NK-92 treated with Interleukin-12 subunit alpha and Interleukin-12 subunit beta, amount 100 ng/mL, for 24 hours (cell line): ENCODE data around the gene CYLD.

Experiments
- DNase-seq: peaks from one replicate; lab custom pipeline; 2025; lab: John Stamatoyannopoulos, UW

Gene CYLD

GRCh38 chr16:50740736-50741135 lies 1.1 kb upstream of the CYLD start:
- no peak for DNase-seq

- DNase-seq, result no peak
Measured at GRCh38 chr16:50741225-50741780, 583 bp upstream of the CYLD start.

- DNase-seq, result no peak
Measured at GRCh38 chr16:50742576-50743200, 802 bp downstream of the CYLD start.

GRCh38 chr16:50743581-50744225 lies 1.8 kb downstream of the CYLD start:
- no peak for DNase-seq

- DNase-seq, result no peak
Measured at GRCh38 chr16:50744881-50745280, 3.0 kb downstream of the CYLD start.

- DNase-seq, result no peak
Measured at GRCh38 chr16:50745940-50746339, 4.1 kb downstream of the CYLD start.

GRCh38 chr16:50747207-50747956 lies 5.5 kb downstream of the CYLD start:
- no peak for DNase-seq

- no peak for DNase-seq
Measured at GRCh38 chr16:50751528-50751927, 9.6 kb downstream of the CYLD start.

GRCh38 chr16:50752471-50753235 lies 10.8 kb downstream of the CYLD start:
- DNase-seq, result no peak

GRCh38 chr16:50756473-50756872 lies 14.6 kb downstream of the CYLD start:
- DNase-seq, result no peak

GRCh38 chr16:50761267-50761666 lies 19.4 kb downstream of the CYLD start:
- no peak for DNase-seq

GRCh38 chr16:50762241-50762640 lies 20.4 kb downstream of the CYLD start:
- no peak for DNase-seq

GRCh38 chr16:50763211-50763610 lies 21.3 kb downstream of the CYLD start:
- no peak for DNase-seq

GRCh38 chr16:50765260-50765659 lies 23.4 kb downstream of the CYLD start:
- DNase-seq, result no peak

- no peak for DNase-seq
Measured at GRCh38 chr16:50765861-50766260, 24.0 kb downstream of the CYLD start.

GRCh38 chr16:50767197-50767596 lies 25.3 kb downstream of the CYLD start:
- no peak for DNase-seq

- no peak for DNase-seq
Measured at GRCh38 chr16:50771366-50771765, 29.5 kb downstream of the CYLD start.

GRCh38 chr16:50774405-50774804 lies 32.5 kb downstream of the CYLD start:
- DNase-seq, result no peak

GRCh38 chr16:50774960-50775359 lies 33.1 kb downstream of the CYLD start:
- DNase-seq, result no peak

- DNase-seq, result no peak
Measured at GRCh38 chr16:50776037-50776436, 34.2 kb downstream of the CYLD start.

- no peak for DNase-seq
Measured at GRCh38 chr16:50778284-50779163, 36.6 kb downstream of the CYLD start.
